ENCODE results near the gene FHIT. TPM values are rescaled to one million over a fixed set of nuclear protein-coding genes. Genes with fewer than 3 reads are reported as not detected.

FHIT gene
- total RNA-seq, 4 donors from 2014 or later = 5.0 to 15.3 (median 8.3) TPM

DNA sequence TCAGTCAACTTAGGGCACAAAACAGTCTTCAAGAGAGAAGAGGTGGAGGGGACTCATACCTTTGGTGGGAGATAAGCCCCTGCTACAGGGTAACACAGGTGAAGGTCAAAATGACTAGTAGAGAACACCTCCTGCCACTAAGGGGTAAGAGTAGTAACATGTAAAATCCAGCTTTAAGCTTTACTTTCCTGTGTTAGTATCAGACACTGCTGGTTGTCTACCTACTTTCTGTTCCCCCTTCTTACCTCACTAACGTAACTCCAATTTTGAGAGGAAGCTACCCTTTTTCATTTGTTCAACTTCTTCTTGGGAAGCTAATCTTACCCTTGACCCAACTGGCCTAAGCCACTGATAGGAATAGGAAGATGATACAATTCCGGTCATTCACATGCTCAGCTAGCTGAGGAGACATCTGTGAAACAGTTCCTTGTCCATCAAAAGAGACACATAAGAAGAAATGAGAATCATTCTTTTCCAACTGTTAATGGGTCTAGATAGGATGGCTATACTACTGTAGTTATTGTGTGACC is 1374.7 kb downstream of the FHIT start:
- DNase-seq (ENCODE audit: low spot score in 2 of 2) = no peak
- no peak overlapping the region for H3K4me3 ChIP-seq (ENCODE audit: low read depth, poor library complexity, severe bottlenecking)
- WGBS, 2 donors = 87 to 96% methylated on average over 2 of the region's 2 CpGs
- TF ChIP-seq, protein P1, sequence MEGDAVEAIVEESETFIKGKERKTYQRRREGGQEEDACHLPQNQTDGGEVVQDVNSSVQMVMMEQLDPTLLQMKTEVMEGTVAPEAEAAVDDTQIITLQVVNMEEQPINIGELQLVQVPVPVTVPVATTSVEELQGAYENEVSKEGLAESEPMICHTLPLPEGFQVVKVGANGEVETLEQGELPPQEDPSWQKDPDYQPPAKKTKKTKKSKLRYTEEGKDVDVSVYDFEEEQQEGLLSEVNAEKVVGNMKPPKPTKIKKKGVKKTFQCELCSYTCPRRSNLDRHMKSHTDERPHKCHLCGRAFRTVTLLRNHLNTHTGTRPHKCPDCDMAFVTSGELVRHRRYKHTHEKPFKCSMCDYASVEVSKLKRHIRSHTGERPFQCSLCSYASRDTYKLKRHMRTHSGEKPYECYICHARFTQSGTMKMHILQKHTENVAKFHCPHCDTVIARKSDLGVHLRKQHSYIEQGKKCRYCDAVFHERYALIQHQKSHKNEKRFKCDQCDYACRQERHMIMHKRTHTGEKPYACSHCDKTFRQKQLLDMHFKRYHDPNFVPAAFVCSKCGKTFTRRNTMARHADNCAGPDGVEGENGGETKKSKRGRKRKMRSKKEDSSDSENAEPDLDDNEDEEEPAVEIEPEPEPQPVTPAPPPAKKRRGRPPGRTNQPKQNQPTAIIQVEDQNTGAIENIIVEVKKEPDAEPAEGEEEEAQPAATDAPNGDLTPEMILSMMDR (IDR thresholded peaks at IDR 0.05) = no peak
- TF ChIP-seq POLR2A (IDR thresholded peaks at IDR 0.05) = no peak
- intact Hi-C loops (cut with DNase I; ENCODE audit: low total_unique reads) = no loop called here

DNA sequence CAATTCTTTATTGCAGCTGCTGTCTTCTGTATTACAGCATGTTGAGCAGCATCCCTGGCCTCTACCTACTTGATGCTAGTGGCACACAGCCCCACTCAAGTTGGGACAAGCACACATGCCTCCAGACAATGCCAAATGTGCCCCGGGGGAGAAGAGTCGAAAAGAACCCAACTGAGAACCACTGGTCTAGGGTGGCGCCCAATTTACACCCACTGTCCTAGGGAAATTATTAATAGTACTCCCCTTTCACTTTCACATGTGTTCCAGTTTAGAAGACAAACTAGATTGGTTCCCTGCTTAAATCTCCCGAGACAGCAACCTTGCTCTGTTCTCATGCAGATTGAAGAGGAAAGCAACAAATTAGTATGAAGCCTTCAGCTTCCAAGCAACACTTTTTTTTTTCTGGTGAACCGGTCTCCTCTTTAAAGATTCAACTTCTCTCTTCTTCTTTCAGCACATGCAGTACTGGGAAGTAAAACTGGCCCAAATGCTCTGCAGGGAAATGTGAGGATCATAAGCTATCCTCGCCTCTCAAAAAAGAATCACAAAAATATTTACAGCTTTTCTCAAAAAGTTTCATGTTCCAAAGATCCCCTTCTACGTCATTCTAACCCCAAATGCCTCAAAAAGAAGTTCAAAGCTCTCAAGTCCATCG is 1377.5 kb downstream of the FHIT start:
- 49 to 55% methylated on average over 8 of the region's 8 CpGs for WGBS, 2 donors
- no peak for DNase-seq (ENCODE audit: low spot score in 2 of 2)
- no peak overlapping the region for H3K4me3 ChIP-seq (ENCODE audit: low read depth, poor library complexity, severe bottlenecking)
- intact Hi-C loops (cut with DNase I; ENCODE audit: low total_unique reads) = no loop called here
- TF ChIP-seq POLR2A (IDR thresholded peaks at IDR 0.05) = no peak
- TF ChIP-seq, protein P1 (IDR thresholded peaks at IDR 0.05) = no peak

DNA sequence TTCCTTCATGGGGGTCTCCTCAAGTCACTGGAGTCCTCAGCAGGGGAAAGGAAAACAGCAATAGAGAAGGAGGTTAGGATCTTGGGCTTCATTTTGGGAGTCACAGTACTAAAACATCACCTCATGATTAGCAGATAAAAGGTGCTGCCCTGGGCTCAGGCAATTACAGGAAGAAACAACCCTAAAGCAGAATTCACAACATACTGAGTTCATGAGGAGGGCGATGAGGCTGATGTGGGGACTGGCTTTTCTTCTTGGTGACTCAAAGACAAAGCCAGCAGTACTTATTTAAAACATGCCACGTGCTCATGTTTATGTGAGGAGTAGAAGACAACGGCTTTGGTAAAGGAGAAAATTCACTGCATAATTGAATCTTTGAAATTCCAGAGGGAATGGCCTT is 1379.1 kb downstream of the FHIT start:
- TF ChIP-seq, protein P1 (IDR thresholded peaks at IDR 0.05) = no peak
- TF ChIP-seq POLR2A (IDR thresholded peaks at IDR 0.05) = no peak
- 72 to 75% methylated on average over 3 of the region's 3 CpGs for WGBS, 2 donors
- H3K4me3 ChIP-seq (ENCODE audit: low read depth, poor library complexity, severe bottlenecking) = no peak overlapping the region
- no peak for DNase-seq (ENCODE audit: low spot score in 2 of 2)
- intact Hi-C loops (cut with DNase I; ENCODE audit: low total_unique reads) = no loop called here

DNA sequence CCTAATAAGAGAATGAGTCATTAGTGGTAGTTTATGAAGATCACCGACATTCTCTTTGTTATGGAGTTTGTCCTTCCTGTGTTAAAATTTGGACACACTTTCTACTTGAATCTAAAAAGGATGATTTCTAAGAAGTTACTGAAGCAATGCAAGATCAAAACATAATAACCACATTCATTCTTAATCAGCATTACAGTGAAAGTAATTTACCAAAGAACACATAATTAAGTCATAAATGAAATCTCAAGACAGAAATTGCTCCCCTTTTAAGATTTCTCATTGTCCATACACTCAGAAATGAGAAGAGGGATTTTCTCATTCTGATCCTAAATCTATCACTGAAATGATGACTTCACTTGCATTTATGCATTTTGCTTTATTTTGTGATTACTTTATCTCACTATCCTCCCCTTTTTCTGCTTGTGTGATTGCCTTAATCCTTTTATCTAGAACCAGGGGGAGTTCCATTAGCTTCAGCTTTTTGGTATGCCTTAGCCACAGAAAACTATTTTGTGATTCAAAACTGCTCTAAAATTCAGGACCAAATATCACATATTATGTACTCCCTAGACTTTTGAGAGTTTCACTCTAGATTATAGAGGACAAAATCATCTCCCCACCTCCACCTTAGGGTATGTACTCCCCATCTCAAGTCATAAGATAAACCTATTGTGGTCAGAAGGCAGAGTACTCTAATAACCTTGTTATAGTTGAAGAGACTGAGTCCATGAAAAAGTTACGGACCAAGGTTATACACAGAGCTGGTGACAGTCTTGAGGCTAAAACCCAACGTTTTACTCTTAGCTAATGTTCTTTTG is 1383.9 kb downstream of the FHIT start:
- intact Hi-C loops (cut with DNase I; ENCODE audit: low total_unique reads) = loop anchor here (10.0 kb wide), 2 partner anchors 293 to 643 kb away; no protein-coding TSS in a partner anchor
- DNase-seq (ENCODE audit: low spot score in 2 of 2) = no peak
- 79 to 80% methylated on average over 3 of the region's 3 CpGs for WGBS, 2 donors
- H3K4me3 ChIP-seq (ENCODE audit: low read depth, poor library complexity, severe bottlenecking) = no peak overlapping the region
- TF ChIP-seq, protein P1 (IDR thresholded peaks at IDR 0.05) = no peak
- TF ChIP-seq POLR2A (IDR thresholded peaks at IDR 0.05) = no peak

DNA sequence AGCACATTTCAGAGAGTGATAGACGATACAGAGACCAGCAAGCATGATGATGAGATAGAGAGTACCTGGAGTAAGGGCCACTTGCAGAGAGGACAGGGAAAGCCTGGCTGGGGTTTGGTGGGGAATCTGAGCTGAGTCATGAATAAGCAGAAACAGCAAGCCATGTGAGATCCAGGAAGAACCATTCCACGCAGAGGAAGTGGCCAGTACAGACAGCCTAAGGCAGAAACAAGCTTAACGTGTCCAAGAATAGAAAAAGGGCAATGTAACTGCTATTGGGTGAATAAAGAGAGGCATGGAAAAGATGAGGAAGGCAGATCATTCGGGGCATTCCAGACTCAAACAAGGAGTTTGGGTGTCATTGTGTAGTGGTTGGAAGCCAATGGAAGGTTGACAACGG is 1385.2 kb downstream of the FHIT start:
- intact Hi-C loops (cut with DNase I; ENCODE audit: low total_unique reads) = loop anchor here (10.0 kb wide), 2 partner anchors 291 to 641 kb away; no protein-coding TSS in a partner anchor
- no peak for TF ChIP-seq POLR2A (IDR thresholded peaks at IDR 0.05)
- TF ChIP-seq, protein P1 (IDR thresholded peaks at IDR 0.05) = no peak
- H3K4me3 ChIP-seq (ENCODE audit: low read depth, poor library complexity, severe bottlenecking) = no peak overlapping the region
- no peak for DNase-seq (ENCODE audit: low spot score in 2 of 2)
- WGBS, 2 donors = 60 to 63% methylated on average over 5 of the region's 5 CpGs
